Stimulated activated CD8-positive, alpha-beta memory T cell treated with anti-CD3 and anti-CD28 coated beads, Interleukin-7, amount 100 ng/mL, for 4 hours (primary cell): ENCODE data around the gene ZSWIM3.
"Not testable (repeated sequence)": the region's sequence is repeated elsewhere in the genome, so short reads cannot be mapped to it uniquely, and the experiment has no call there.

Experiments used
- DNase-seq, 2 donors: peaks; one replicate each; pipeline ENCODE4 v3.0.0-alpha.2; 2020; ENCODE audit warnings: low read depth in 2 of 2

The ZSWIM3 gene

GRCh38 chr20:45860560-45861220, 3.3 kb downstream of the ZSWIM3 start:
- no peak for DNase-seq

DNA sequence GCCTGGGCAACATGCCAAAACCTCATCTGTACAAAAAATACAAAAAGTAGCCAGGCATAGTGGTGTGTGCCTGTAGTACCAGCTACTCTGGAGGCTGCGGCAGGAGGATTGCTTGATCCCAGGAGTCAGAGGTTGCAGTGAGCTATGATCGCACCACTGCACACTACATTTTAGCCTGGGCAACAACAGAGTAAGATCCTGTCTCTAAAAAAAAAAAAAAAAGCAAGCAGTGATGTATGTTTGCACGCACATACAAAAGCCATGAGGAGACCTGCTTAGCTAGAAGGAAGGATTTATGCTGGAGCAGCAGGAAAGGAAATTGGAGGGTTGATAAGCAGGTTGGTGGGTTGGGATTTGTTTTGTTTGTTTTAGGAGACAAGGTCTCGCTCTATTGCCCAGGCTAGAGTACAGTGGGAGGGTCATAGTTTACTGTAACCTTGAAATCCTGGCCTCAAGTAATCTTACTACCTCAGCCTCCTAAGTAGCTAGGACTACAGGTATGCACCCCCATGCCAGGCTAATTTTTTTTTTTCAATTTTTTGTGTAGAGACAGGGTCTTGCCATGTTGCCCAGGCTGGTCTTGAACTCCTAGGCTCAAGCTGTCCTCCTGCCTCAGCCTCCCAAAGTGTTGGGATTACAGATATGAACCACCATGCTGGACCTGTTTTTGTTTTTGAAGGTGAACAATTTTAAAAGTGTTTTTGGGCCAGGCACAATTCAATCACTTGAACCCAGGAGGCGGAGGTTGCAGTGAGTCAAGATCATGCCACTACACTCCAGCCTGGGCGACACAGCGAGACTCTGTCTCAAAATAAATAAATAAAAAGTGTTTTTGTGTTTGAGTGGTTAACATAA, 4.0 kb downstream of the ZSWIM3 start:
- no peak for DNase-seq

- no peak for DNase-seq
Observed at GRCh38 chr20:45863543-45864470, 6.4 kb downstream of the ZSWIM3 start.

- no peak for DNase-seq
Observed at GRCh38 chr20:45866454-45866853, 9.0 kb downstream of the ZSWIM3 start.

GRCh38 chr20:45867136-45867818, 9.9 kb downstream of the ZSWIM3 start:
- DNase-seq: no peak

DNA sequence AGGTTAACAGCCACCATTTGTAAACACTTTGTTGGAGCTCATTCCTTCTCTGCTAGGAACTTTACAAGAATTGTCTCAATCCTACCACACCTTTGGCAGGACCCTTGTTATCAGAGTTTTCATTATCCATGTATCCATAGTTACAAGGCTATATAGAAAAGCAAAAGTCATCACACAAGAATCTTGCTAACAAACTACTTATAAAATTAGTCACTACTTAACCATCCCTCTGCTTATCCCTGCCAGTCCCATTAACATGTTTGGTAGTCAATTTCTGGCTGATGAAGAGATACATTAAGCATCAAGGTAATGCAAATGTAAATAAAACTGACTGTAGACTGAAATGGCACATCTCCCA, 10.4 kb downstream of the ZSWIM3 start:
- no peak for DNase-seq

DNA sequence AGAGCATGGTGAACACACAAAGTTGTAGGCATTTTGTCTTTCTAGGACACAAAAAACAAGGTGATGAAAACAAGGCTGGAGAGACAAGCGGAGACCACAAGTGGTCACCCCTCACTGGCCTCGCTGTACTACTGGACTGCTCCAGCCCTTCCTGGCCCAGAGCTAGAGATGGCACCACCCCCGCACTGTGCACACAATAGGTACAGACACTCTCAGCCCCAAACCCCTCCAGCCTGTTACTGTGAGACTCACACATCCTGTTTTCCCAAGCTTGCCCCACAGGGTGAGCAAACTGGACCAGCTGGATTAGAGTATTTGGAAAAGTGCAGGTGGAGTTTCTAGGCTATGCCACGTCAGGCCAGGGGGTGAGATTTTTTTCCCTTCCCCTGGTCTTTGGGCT, 15.2 kb downstream of the ZSWIM3 start:
- no peak for DNase-seq

DNA sequence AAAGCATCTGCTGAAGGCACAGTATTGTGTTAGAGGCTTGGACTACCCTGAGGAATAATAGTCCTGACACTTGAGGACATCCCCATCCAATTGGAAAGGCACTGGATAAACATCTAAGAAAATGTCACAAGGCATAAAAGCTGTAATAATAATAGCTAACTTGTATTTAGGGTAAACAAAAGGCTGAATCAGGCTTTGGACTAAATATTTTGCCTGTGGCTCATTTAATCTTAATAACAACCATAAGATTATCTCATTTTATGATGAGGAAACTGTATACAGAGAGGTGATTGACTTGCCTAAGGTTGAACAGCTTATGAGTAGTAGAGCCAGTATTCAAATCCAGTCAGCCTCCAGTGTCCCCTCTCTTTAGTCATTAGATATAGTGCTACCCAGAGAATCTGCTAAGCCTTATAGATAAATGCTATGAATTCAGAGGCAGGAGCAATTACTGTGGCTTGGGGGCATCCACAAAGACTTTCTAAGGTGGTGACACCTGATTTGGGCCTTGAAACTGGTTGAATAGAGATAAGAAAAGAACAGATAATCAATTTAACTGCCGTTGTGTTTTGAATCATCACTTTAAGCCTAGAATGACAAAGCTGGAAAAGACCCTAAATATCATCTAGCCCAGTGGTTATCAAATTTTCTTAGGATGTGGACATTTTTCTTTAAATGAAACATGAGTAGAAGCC, 16.1 kb downstream of the ZSWIM3 start:
- no peak for DNase-seq

- DNase-seq: not testable (repeated sequence)
Observed at GRCh38 chr20:45874104-45874481, 16.7 kb downstream of the ZSWIM3 start.

DNA sequence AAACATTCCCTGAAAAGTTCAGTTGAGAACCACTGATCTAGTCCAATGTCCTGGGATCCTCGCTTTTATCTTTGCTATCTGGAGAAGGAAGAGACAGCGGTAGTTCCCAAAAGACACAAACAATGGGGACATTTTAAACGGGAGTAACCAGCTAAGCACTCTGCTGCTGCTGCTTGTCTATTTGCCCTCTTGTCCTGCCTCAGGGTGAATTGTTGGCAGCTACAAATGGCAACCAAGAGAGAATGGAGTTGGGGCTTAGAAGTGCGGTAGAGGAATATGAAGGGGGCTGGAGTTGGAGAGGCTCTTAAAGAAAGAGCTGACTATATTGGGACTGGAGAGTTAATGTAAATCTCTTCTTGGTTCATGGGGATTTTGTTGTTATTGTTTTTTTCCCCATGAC, 17.2 kb downstream of the ZSWIM3 start:
- DNase-seq: no peak

GRCh38 chr20:45878076-45878761, 20.8 kb downstream of the ZSWIM3 start:
- DNase-seq: no peak

DNA sequence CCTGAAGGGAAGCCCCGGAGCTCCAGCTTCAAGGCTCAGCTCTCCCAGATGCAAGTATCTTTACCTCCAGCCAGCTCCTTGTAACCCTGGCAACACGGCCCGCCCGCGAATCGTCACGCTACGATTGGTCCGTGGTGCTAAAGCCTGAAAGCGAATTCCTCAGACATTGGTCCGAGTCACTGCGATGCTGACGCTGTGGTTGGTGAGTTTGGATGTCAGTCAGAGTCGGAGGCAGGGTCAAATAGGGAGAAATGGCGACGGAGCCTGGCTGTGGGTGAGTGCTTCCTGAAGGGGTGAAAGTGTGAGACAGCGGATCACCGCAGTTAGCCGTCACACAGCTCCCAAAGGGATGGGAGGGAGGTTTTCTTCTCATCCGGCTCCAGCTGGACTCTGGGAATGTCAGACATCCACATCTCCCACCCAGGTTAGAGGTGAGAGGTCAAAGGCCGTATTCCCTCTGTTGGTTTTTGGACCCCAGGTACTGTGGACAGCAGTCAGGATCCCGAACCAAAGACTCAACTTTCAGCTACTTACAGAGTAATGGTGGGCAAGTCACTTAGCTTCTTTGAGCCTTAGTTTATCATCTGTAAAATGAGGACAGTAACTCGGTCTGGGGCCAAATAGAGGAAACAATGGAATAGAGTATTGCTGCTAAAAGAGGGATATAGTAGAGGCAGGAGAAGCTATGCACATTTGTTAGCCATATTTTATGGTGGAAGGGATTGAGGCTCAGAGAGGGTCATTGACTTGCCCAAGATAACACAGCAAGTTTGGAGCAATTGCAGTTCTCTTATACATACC, 23.8 kb downstream of the ZSWIM3 start, which contains the start of gene ZSWIM1:
TSS of gene ZSWIM1 (plus strand) at position 240 of the 801 bp plus-strand sequence. CDS start 1,366 bp downstream, outside the sequence.
- DNase-seq: peak; percentile 94 to 98

GRCh38 chr20:45882469-45883099, 25.2 kb downstream of the ZSWIM3 start:
- DNase-seq: no peak

DNA sequence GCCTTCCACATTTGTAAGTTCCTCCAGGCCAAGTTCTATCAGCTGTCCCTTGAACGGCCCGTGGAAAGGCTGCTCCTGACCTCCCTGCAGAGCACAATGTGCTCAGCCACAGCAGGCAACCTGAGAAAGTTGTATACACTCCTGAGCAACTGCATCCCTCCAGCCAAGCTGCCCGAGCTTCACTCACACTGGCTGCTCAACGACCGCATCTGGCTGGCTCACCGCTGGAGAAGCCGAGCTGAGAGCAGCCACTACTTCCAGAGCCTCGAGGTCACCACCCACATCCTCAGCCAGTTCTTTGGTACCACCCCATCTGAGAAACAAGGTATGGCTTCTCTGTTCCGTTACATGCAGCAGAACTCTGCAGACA, 25.7 kb downstream of the ZSWIM3 start:
- DNase-seq: no peak

GRCh38 chr20:45886590-45887345, 29.4 kb downstream of the ZSWIM3 start:
- DNase-seq: no peak

DNA sequence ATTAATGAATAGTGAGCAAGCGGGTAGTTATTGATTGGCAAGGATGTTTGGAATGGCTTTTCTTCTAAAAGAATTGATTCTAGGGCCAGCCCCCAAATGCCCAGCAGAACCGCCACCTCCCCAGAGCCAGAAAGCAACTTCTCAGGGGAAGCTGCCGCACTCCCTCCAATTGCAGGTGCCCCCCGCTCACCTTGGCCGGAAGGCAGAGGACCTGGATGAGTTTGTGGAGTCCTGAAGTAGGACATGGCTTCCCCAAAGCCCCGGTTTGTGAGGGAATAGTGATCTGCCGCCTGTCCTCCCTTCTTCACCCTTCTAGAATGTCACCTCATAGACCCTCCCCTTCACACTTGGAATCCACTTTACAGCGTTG, 29.9 kb downstream of the ZSWIM3 start, which contains the start of gene SPATA25:
TSS of gene SPATA25 (minus strand) at position 277 of the 370 bp plus-strand sequence. CDS start at position 245, 32 bp downstream.
- DNase-seq: no peak

GRCh38 chr20:45888681-45889080, 31.3 kb downstream of the ZSWIM3 start:
- DNase-seq: no peak
